Natural killer cell (primary cell): ENCODE results near the gene LRRC1. TPM values are rescaled to one million over a fixed set of nuclear protein-coding genes. Genes with fewer than 3 reads are reported as not detected.
"Not testable (repeated sequence)": the region's sequence is repeated elsewhere in the genome, so short reads cannot be mapped to it uniquely, and the experiment has no call there.

Experiments
- ATAC-seq, 3 donors: fragments of 150-1000 bp in 2 of 3; fragments of 200-7000 bp in 1 of 3; cut with Tn5 transposase; 1 replicate in 1 of 3; 2 replicates in 2 of 3; pipeline ENCODE4 v1.10.0; 2021; ENCODE audit warnings: mild to moderate bottlenecking in 2 of 3, moderate library complexity in 2 of 3
- DNase-seq, 2 donors: peaks; one replicate each; pipeline versions ENCODE4 v3.0.0 to v3.0.0-alpha.2; 2013 to 2021; ENCODE audit warnings: mixed read lengths in 1 of 2
- H3K27ac ChIP-seq: one replicate; pipeline ENCODE4 v1.5.1; 2013; ENCODE audit warnings: mild to moderate bottlenecking, low read length
- H3K27me3 ChIP-seq: one replicate; pipeline ENCODE4 v1.6.1; 2013; ENCODE audit warnings: low read length; ENCODE audit not compliant: control insufficient read depth, insufficient read depth
- H3K36me3 ChIP-seq: one replicate; pipeline ENCODE4 v1.6.1; 2013; ENCODE audit warnings: low read length; ENCODE audit not compliant: control insufficient read depth, insufficient read depth
- H3K4me1 ChIP-seq: one replicate; pipeline ENCODE4 v1.6.1; 2013; ENCODE audit warnings: low read length; ENCODE audit not compliant: control insufficient read depth, insufficient read depth
- H3K4me3 ChIP-seq: one replicate; pipeline ENCODE4 v1.5.1; 2013; ENCODE audit warnings: low read length
- H3K9me3 ChIP-seq: one replicate; pipeline ENCODE4 v1.6.1; 2013; ENCODE audit warnings: low read length; ENCODE audit not compliant: control insufficient read depth, insufficient read depth
- H3K27ac Mint-ChIP-seq, 2 donors: one replicate each; pipeline ENCODE4 v1.8.0; 2022; ENCODE audit warnings: mild to moderate bottlenecking in 2 of 2, mixed read lengths in 2 of 2, moderate library complexity in 1 of 2
- H3K27me3 Mint-ChIP-seq, 2 donors: one replicate each; pipeline ENCODE4 v1.8.0; 2022; ENCODE audit warnings: low read depth in 2 of 2, mixed read lengths in 2 of 2
- H3K36me3 Mint-ChIP-seq: one replicate; pipeline ENCODE4 v1.8.0; 2022; ENCODE audit warnings: mixed read lengths
- H3K4me1 Mint-ChIP-seq, 2 donors: one replicate each; pipeline ENCODE4 v1.8.0; 2022; ENCODE audit warnings: mixed read lengths in 2 of 2
- H3K4me3 Mint-ChIP-seq: one replicate; pipeline ENCODE4 v1.8.0; 2022; ENCODE audit warnings: mild to moderate bottlenecking, moderate library complexity, mixed read lengths
- H3K9me3 Mint-ChIP-seq, 2 donors: one replicate each; pipeline ENCODE4 v1.8.0; 2022; ENCODE audit warnings: mixed read lengths in 2 of 2
- CTCF ChIP-seq: fragments of 200-600 bp; IDR thresholded peaks from one replicate; pipeline ENCODE4 v1.8.0; 2022; ENCODE audit warnings: antibody characterized with exemption
- WGBS: methylation state at CpG from one replicate; pipeline ENCODE4 v1.1.7; 2013; ENCODE audit warnings: missing lambda C conversion rate; ENCODE audit not compliant: insufficient coverage; 5-methylcytosine and 5-hydroxymethylcytosine counted together
- intact Hi-C: fragments of 100-400 bp; cut with micrococcal nuclease; formaldehyde crosslinking; loops from one replicate; pipeline ENCODE4 v1.14.2; 2022
- total RNA-seq, 4 donors: library from RNA; stranded (reverse); fragments of 120-200 nt in 1 of 4; gene quantifications; one replicate each; pipeline versions ENCODE4 v1.2.3 to v1.2.4, GENCODE V29; 2013 to 2022

Gene LRRC1
- total RNA-seq, 3 donors from 2014 or later (not counting 1 experiment from before 2014, with no cell fraction given), result 2.0 to 5.6 (median 3.7) TPM

- Mint-ChIP-seq H3K36me3 (no peaks in the 10 kb centered on the region), H3K27ac (no peak overlapping the region), H3K27me3 (no peaks in the 10 kb centered on the region), H3K4me1 (peaks cover 0 to 9% of the 10 kb centered on the region in 2 donors), H3K9me3 (no peaks in the 10 kb centered on the region), H3K4me3 (no peak overlapping the region)
- Histone ChIP-seq H3K4me3 (no peak overlapping the region), H3K9me3 (no peaks in the 10 kb centered on the region), H3K36me3 (no peaks in the 10 kb centered on the region), H3K27ac (no peak overlapping the region), H3K27me3 (no peaks in the 10 kb centered on the region), H3K4me1 (no peaks in the 10 kb centered on the region)
- DNase-seq (no peak), ATAC-seq (no peak)
- no peak for TF ChIP-seq CTCF
- WGBS, result 94% methylated on average over 5 of the region's 6 CpGs
- intact Hi-C loops, result no loop called here
Observed at GRCh38 chr6:53803081-53803860, 8.5 kb downstream of the LRRC1 start.

- no peaks in the 10 kb centered on the region for H3K36me3 ChIP-seq
- ATAC-seq, result no peak
- WGBS, result 94% methylated on average over 7 of the region's 7 CpGs
- no peaks in the 10 kb centered on the region for H3K4me1 ChIP-seq
- Mint-ChIP-seq H3K4me1 (peaks cover 0 to 9% of the 10 kb centered on the region in 2 donors), H3K27me3 (no peaks in the 10 kb centered on the region), H3K9me3 (no peaks in the 10 kb centered on the region), H3K4me3 (no peak overlapping the region), H3K36me3 (no peaks in the 10 kb centered on the region), H3K27ac (no peak overlapping the region)
- H3K27ac ChIP-seq, result no peak overlapping the region
- H3K4me3 ChIP-seq, result no peak overlapping the region
- no peak for DNase-seq
- intact Hi-C loops, result no loop called here
- H3K9me3 ChIP-seq, result no peaks in the 10 kb centered on the region
- H3K27me3 ChIP-seq, result no peaks in the 10 kb centered on the region
- TF ChIP-seq CTCF, result no peak
Observed at GRCh38 chr6:53805016-53805415, 10.2 kb downstream of the LRRC1 start.

GRCh38 chr6:53805725-53806124, 10.9 kb downstream of the LRRC1 start:
- no peaks in the 10 kb centered on the region for H3K27me3 ChIP-seq
- no peaks in the 10 kb centered on the region for H3K27me3 Mint-ChIP-seq
- no peaks in the 10 kb centered on the region for H3K36me3 ChIP-seq
- intact Hi-C loops, result no loop called here
- H3K4me3 ChIP-seq, result no peak overlapping the region
- 89% methylated on average over 4 of the region's 4 CpGs for WGBS
- H3K9me3 Mint-ChIP-seq, result no peaks in the 10 kb centered on the region
- no peak for TF ChIP-seq CTCF
- no peak overlapping the region for H3K4me3 Mint-ChIP-seq
- no peak overlapping the region for H3K27ac ChIP-seq
- DNase-seq, result peak in 1 of 2 donors; percentile 11
- H3K4me1 ChIP-seq, result no peaks in the 10 kb centered on the region
- no peak overlapping the region for H3K27ac Mint-ChIP-seq
- H3K9me3 ChIP-seq, result no peaks in the 10 kb centered on the region
- H3K4me1 Mint-ChIP-seq, result peaks cover 0 to 9% of the 10 kb centered on the region in 2 donors
- no peaks in the 10 kb centered on the region for H3K36me3 Mint-ChIP-seq
- ATAC-seq, result no peak

GRCh38 chr6:53807606-53808005, 12.8 kb downstream of the LRRC1 start:
- H3K36me3 ChIP-seq, DNase-seq, H3K4me1 Mint-ChIP-seq, ATAC-seq, H3K36me3 Mint-ChIP-seq, H3K4me3 ChIP-seq, H3K27ac Mint-ChIP-seq, H3K9me3 Mint-ChIP-seq, intact Hi-C loops, H3K27ac ChIP-seq, H3K27me3 ChIP-seq, H3K9me3 ChIP-seq, H3K4me3 Mint-ChIP-seq, H3K4me1 ChIP-seq, H3K27me3 Mint-ChIP-seq: not testable (repeated sequence)
- WGBS, result 93% methylated on average over 3 of the region's 6 CpGs
